ENCODE data around the gene TMEM61. TPM values are rescaled to one million over a fixed set of nuclear protein-coding genes. Genes with fewer than 3 reads are reported as not detected.

The TMEM61 gene
- total RNA-seq, 1 donor from 2014 or later, result not detected

DNA sequence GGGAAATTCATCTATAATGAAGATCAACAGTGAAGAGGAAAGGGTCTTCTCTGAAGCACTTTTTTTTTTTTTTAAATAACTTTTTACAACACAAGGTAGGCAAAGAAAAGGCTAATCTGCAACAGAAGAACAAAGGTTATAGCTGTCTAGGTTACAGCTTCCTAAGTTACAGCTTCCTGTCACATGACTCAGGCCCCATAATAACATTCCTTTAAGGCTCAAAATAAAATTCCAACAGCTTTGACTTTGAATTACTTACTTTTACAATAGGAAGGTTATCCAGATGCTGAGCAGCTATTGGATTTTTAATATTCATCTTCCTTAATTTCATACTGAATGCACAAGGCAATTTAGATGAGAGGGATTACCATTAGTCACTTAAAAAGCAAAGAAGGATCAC is 40.4 kb upstream of the TMEM61 start:
- Histone ChIP-seq H4K20me1 (ENCODE audit: insufficient read depth, low read length) (no peaks in the 10 kb centered on the region), H2AFZ (ENCODE audit: low read depth, low read length) (no peak overlapping the region), H3K36me3 (ENCODE audit: insufficient read depth, low read length) (no peaks in the 10 kb centered on the region), H3K4me1 (ENCODE audit: insufficient read depth, low read length) (peaks cover 15% of the 10 kb centered on the region), H3K27me3 (ENCODE audit: insufficient read depth, low read length) (no peaks in the 10 kb centered on the region), H3K9ac (ENCODE audit: low read length) (no peak overlapping the region), H3K9me3 (ENCODE audit: insufficient read depth, low read depth, low read length) (no peaks in the 10 kb centered on the region), H3K27ac (ENCODE audit: low read depth, low read length) (no peak overlapping the region), H3K4me3 (ENCODE audit: insufficient read depth, low read depth, low read length) (no peak overlapping the region), H3K4me2 (ENCODE audit: low read length) (no peak overlapping the region), H3K79me2 (ENCODE audit: insufficient read depth, low read length) (no peaks in the 10 kb centered on the region)
- H3K9me3 Mint-ChIP-seq (ENCODE audit: unreplicated experiment), result no peaks in the 10 kb centered on the region
- no peak overlapping the region for H3K4me3 Mint-ChIP-seq (ENCODE audit: unreplicated experiment)
- TF ChIP-seq, protein P1, sequence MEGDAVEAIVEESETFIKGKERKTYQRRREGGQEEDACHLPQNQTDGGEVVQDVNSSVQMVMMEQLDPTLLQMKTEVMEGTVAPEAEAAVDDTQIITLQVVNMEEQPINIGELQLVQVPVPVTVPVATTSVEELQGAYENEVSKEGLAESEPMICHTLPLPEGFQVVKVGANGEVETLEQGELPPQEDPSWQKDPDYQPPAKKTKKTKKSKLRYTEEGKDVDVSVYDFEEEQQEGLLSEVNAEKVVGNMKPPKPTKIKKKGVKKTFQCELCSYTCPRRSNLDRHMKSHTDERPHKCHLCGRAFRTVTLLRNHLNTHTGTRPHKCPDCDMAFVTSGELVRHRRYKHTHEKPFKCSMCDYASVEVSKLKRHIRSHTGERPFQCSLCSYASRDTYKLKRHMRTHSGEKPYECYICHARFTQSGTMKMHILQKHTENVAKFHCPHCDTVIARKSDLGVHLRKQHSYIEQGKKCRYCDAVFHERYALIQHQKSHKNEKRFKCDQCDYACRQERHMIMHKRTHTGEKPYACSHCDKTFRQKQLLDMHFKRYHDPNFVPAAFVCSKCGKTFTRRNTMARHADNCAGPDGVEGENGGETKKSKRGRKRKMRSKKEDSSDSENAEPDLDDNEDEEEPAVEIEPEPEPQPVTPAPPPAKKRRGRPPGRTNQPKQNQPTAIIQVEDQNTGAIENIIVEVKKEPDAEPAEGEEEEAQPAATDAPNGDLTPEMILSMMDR (IDR thresholded peaks at IDR 0.05; ENCODE audit: insufficient read depth, low read depth, low read length), result no peak
- TF ChIP-seq EZH2 (IDR thresholded peaks at IDR 0.05; ENCODE audit: insufficient read depth, low read length), result no peak
- H3K27me3 Mint-ChIP-seq (ENCODE audit: low read depth, unreplicated experiment), result peaks cover 4% of the 10 kb centered on the region
- H3K4me1 Mint-ChIP-seq (ENCODE audit: low read depth, unreplicated experiment), result peaks cover 25% of the 10 kb centered on the region
- H3K36me3 Mint-ChIP-seq (ENCODE audit: low read depth, unreplicated experiment), result no peaks in the 10 kb centered on the region
- DNase-seq (ENCODE audit: low read depth), result no peak
- no peak overlapping the region for H3K27ac Mint-ChIP-seq (ENCODE audit: unreplicated experiment)
- peak; percentile 90 for FAIRE-seq

DNA sequence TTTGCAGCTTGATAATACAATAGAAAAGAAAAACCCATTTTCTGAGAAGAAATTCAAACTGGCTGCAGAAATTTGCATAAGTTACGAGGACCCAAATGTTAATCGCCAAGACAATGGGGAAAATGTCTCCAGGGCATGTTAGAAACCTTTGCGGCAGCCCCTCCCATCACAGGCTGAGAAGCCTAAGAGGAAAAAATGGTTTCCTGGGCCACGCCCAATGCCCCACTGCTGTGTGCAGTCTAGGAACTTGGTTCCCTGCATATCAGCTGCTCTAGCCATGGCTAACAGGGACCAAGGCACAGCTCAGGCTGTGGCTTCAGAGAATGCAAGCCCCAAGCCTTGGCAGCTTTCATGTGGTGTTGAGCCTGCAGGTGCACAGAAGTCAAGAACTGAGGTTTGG is 37.5 kb upstream of the TMEM61 start:
- Histone ChIP-seq H3K9ac (ENCODE audit: low read length) (no peak overlapping the region), H2AFZ (ENCODE audit: low read depth, low read length) (no peak overlapping the region), H3K27ac (ENCODE audit: low read depth, low read length) (no peak overlapping the region), H4K20me1 (ENCODE audit: insufficient read depth, low read length) (no peaks in the 10 kb centered on the region), H3K9me3 (ENCODE audit: insufficient read depth, low read depth, low read length) (no peaks in the 10 kb centered on the region), H3K79me2 (ENCODE audit: insufficient read depth, low read length) (no peaks in the 10 kb centered on the region), H3K27me3 (ENCODE audit: insufficient read depth, low read length) (no peaks in the 10 kb centered on the region), H3K36me3 (ENCODE audit: insufficient read depth, low read length) (no peaks in the 10 kb centered on the region), H3K4me1 (ENCODE audit: insufficient read depth, low read length) (no peaks in the 10 kb centered on the region), H3K4me3 (ENCODE audit: insufficient read depth, low read depth, low read length) (no peak overlapping the region), H3K4me2 (ENCODE audit: low read length) (no peak overlapping the region)
- Mint-ChIP-seq H3K27ac (ENCODE audit: unreplicated experiment) (no peak overlapping the region), H3K36me3 (ENCODE audit: low read depth, unreplicated experiment) (no peaks in the 10 kb centered on the region), H3K4me1 (ENCODE audit: low read depth, unreplicated experiment) (peaks cover 9% of the 10 kb centered on the region), H3K27me3 (ENCODE audit: low read depth, unreplicated experiment) (peaks cover 15% of the 10 kb centered on the region), H3K9me3 (ENCODE audit: unreplicated experiment) (no peaks in the 10 kb centered on the region), H3K4me3 (ENCODE audit: unreplicated experiment) (no peak overlapping the region)
- DNase-seq (ENCODE audit: low read depth) (no peak), FAIRE-seq (no peak)
- TF ChIP-seq, protein P1 (IDR thresholded peaks at IDR 0.05; ENCODE audit: insufficient read depth, low read depth, low read length), result no peak
- no peak for TF ChIP-seq EZH2 (IDR thresholded peaks at IDR 0.05; ENCODE audit: insufficient read depth, low read length)

DNA sequence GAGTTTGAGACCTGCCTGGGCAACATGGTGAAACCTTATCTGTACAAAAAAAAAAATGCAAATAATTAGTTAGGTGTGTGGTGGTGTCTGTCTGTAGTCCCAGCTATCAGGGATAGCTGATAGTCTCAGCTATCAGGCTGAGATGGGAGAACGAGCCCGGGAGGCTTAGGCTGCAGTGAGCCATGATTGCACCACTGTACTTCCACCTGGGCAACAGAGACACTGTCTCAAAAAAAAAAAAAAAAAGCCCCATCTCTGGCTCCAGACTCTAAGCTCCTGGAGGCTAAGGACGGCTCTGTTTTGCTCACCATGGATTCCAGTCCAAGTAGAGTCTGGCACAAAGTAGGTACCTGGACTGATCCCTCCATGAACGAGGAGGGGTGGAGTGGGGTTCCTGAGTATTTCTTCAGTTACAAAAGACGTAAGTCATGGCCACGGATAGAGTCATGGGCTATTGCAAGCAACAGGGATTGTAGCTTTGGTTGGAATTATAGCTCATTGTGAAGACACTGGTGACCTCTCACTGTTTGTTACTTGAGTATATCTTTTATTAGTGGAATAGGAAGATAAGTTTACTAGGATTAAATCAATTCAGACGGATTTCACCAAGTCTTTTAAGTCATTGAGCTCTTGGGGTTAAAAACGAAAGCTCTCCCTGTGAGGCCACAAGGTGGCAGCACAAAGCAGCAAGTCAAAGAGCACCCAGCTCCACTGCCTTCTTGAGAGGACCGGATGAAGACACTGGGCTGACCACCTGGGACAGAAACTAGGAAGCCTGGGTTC is 35.6 kb upstream of the TMEM61 start:
- H3K4me1 ChIP-seq (ENCODE audit: insufficient read depth, low read length), result no peaks in the 10 kb centered on the region
- no peaks in the 10 kb centered on the region for H4K20me1 ChIP-seq (ENCODE audit: insufficient read depth, low read length)
- H3K4me2 ChIP-seq (ENCODE audit: low read length), result no peak overlapping the region
- H3K9me3 Mint-ChIP-seq (ENCODE audit: unreplicated experiment), result no peaks in the 10 kb centered on the region
- H2AFZ ChIP-seq (ENCODE audit: low read depth, low read length), result no peak overlapping the region
- H3K9ac ChIP-seq (ENCODE audit: low read length), result no peak overlapping the region
- no peak overlapping the region for H3K27ac ChIP-seq (ENCODE audit: low read depth, low read length)
- H3K9me3 ChIP-seq (ENCODE audit: insufficient read depth, low read depth, low read length), result no peaks in the 10 kb centered on the region
- no peak for TF ChIP-seq EZH2 (IDR thresholded peaks at IDR 0.05; ENCODE audit: insufficient read depth, low read length)
- TF ChIP-seq, protein P1 (IDR thresholded peaks at IDR 0.05; ENCODE audit: insufficient read depth, low read depth, low read length), result peak; percentile 91
- no peaks in the 10 kb centered on the region for H3K36me3 ChIP-seq (ENCODE audit: insufficient read depth, low read length)
- peaks cover 17% of the 10 kb centered on the region for H3K27me3 Mint-ChIP-seq (ENCODE audit: low read depth, unreplicated experiment)
- DNase-seq (ENCODE audit: low read depth) (peak; percentile 53), FAIRE-seq (peak; percentile 91)
- peaks cover 5% of the 10 kb centered on the region for H3K4me1 Mint-ChIP-seq (ENCODE audit: low read depth, unreplicated experiment)
- no peaks in the 10 kb centered on the region for H3K27me3 ChIP-seq (ENCODE audit: insufficient read depth, low read length)
- H3K27ac Mint-ChIP-seq (ENCODE audit: unreplicated experiment), result no peak overlapping the region
- H3K4me3 ChIP-seq (ENCODE audit: insufficient read depth, low read depth, low read length), result no peak overlapping the region
- H3K4me3 Mint-ChIP-seq (ENCODE audit: unreplicated experiment), result no peak overlapping the region
- H3K79me2 ChIP-seq (ENCODE audit: insufficient read depth, low read length), result no peaks in the 10 kb centered on the region
- H3K36me3 Mint-ChIP-seq (ENCODE audit: low read depth, unreplicated experiment), result no peaks in the 10 kb centered on the region
